DMS53 treated with DMSO at 0.1 percent for 48 hours (cell line): Measurements from ENCODE around the gene ADI1.
"Not testable (repeated sequence)": the region's sequence is repeated elsewhere in the genome, so short reads cannot be mapped to it uniquely, and the experiment has no call there.

Source experiments
- DNase-seq: peaks from one replicate; lab custom pipeline; 2025; ENCODE audit not compliant: unreplicated experiment; lab: John Stamatoyannopoulos, UW

ADI1 gene

GRCh38 chr2:3529316-3530025, 10.1 kb upstream of the ADI1 start:
- DNase-seq = no peak

- no peak for DNase-seq
Observed at GRCh38 chr2:3527886-3528785, 8.8 kb upstream of the ADI1 start.

DNA sequence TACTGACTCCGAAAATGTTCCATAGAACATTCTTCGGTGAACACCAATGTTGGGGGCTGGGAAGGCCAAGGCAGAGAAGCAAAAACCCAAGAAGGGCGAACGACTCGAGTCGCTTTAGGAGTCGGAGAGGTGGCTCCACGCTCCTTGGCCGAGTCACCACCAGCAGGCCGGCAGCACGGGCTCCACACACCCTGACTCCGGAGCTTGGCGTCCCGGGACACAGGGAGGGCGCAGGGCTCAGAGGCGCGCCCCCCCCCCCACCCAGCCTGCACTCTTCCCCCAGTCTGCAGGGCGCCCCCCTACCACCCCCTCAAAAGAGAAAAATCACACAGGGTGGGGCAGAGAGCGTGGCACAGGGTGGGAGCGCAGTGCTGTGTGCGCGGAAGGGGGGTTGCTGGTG, 7.5 kb upstream of the ADI1 start:
- no peak for DNase-seq

GRCh38 chr2:3523551-3524041, 4.3 kb upstream of the ADI1 start:
- DNase-seq = no peak

- DNase-seq = no peak
Observed at GRCh38 chr2:3522961-3523421, 3.7 kb upstream of the ADI1 start.

GRCh38 chr2:3520591-3520990, 1.3 kb upstream of the ADI1 start:
- DNase-seq = no peak

- DNase-seq = peak; percentile 80
Observed at GRCh38 chr2:3518496-3519254, 656 bp downstream of the ADI1 start.

DNA sequence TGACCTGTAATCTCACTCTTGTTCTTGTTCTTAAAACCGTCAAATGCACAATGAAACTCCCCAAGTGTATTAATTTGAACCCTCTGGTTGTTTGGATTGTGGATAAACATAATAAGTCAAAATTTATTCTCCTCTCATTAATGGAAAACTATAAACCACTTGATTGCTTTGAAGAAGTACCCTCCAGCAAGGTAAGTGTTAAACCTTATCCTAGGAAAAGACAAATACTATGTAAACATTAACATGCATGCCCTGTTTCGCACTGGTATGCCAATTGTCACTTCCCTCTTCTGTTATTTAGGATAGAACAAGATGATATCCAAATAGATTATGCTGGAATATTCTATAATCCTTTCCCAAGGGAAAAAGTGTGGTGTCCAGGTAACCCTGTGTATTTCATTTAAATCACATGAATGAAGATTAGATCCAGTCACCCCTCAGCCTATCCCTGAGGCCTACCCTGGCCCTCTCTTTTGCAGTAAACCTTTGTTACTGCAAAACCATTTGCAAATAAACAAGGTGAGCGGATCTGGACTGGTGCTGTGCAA, 1.3 kb downstream of the ADI1 start:
- DNase-seq = no peak

DNA sequence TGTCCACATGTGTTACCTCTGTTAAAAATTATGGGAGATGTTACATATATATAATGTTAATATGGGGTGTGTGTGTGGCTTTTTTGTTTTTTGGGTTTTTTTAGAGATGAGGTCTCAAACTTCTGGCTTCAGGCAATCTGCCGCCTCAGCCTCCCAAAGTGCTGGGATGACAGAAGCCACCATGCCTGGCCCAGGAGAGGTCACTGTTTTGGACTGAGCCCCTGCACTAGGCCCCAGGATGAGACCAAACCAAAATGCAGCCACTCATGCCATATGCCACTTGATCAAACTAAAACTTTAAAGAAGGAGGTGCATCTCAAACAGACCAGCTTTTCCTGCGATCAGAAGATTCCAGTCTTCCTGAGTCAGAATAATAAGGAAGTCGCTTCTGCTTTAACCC, 2.5 kb downstream of the ADI1 start:
- DNase-seq = no peak

DNA sequence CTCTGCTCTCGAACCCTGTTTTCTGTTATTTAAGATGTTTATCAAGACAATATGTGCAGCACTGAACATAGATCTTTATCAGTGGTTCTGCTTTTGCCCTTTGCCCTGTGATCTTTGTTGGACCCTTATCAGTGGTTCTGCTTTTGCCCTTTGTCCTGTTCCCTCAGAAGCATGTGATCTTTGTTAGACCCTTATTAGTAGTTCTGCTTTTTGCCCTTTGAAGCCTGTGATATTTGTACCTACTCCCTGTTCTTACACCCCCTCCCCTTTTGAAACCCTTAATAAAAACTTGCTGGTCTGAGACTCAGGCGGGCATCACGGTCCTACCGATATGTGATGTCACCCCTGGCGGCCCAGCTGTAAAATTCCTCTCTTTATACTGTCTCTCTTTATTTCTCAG, 3.9 kb downstream of the ADI1 start:
- DNase-seq = not testable (repeated sequence)

DNA sequence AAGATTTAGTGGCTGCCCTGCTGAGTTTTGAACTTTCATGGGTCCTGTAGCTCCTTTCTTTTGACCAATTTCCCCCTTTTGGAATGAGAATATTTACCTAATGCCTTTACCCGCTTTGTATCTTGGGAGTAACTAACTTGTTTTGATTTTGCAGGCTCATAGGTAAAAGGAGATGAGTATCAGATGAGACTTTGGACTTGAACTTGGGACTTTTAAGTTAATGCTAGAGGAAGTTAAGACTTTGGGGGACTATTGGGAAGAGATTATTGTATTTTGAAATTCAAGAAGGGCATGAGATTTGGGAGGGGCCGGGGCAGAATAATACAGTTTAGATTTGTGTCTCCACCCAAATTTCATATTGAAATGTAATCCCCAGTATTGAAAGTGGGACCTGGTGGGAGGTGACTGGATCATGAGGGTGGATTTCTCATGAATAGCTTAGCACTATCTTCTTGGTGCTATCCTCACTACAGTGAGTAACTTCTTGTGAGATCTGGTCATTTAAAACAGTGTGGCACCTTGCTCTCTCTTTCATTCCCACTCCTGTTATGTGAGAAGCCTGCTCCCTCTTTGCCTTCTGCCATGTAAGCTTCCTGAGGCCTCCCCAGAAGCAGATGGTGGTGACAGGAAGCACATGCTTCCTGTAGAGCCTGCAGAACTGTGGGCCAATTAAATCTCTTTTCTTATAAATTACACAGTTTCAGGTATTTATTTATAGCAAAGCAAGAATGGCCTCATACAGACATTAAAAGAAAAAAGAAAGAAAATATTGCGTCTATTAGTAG, 6.1 kb downstream of the ADI1 start:
- DNase-seq = no peak

GRCh38 chr2:3512086-3512485, 7.2 kb downstream of the ADI1 start:
- no peak for DNase-seq

- DNase-seq = peak; percentile 12
Observed at GRCh38 chr2:3505771-3506170, 13.6 kb downstream of the ADI1 start.

GRCh38 chr2:3504741-3505140, 14.6 kb downstream of the ADI1 start:
- peak; percentile 97 for DNase-seq

- no peak for DNase-seq
Observed at GRCh38 chr2:3503483-3503882, 15.8 kb downstream of the ADI1 start.

DNA sequence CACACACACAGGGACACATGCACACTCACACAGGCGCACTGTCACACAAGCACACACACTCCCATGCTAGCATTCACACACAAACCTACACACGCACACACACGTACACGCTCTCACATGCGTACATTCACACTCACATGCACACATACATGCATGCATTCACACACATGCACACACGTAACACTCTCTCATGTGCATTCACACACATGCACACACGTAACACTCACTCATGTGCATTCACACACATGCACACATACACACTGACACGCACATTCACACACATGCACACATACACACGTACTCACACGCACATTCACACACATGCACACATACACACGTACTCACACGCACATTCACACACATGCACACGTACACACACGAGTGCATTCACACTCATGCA, 16.3 kb downstream of the ADI1 start:
- DNase-seq = no peak

GRCh38 chr2:3500326-3500899, 18.9 kb downstream of the ADI1 start:
- no peak for DNase-seq

- DNase-seq = no peak
Observed at GRCh38 chr2:3498783-3499394, 20.4 kb downstream of the ADI1 start.

- not testable (repeated sequence) for DNase-seq
Observed at GRCh38 chr2:3496708-3497080, 22.6 kb downstream of the ADI1 start.
